Chondrocyte (in vitro differentiated cells): ENCODE data around the gene RSRC1. TPM values are rescaled to one million over a fixed set of nuclear protein-coding genes. Genes with fewer than 3 reads are reported as not detected.

Source experiments
- DNase-seq: peaks from one replicate; pipeline ENCODE4 v3.0.0; 2021; ENCODE audit warnings: mixed read lengths, low spot score
- H3K27ac Mint-ChIP-seq: one replicate; pipeline ENCODE4 v1.8.0; 2021; ENCODE audit warnings: mild to moderate bottlenecking, moderate library complexity, mixed read lengths; ENCODE audit not compliant: unreplicated experiment
- H3K27me3 Mint-ChIP-seq: 2 replicates; pipeline ENCODE4 v1.8.0; 2021; ENCODE audit warnings: low read depth, mixed read lengths
- H3K36me3 Mint-ChIP-seq: 2 replicates; pipeline ENCODE4 v1.8.0; 2021; ENCODE audit warnings: low read depth, mixed read lengths
- H3K4me1 Mint-ChIP-seq: 2 replicates; pipeline ENCODE4 v1.8.0; 2021; ENCODE audit warnings: low read depth, mild to moderate bottlenecking, mixed read lengths
- H3K4me3 Mint-ChIP-seq: one replicate; pipeline ENCODE4 v1.8.0; 2021; ENCODE audit warnings: mild to moderate bottlenecking, moderate library complexity, mixed read lengths; ENCODE audit not compliant: unreplicated experiment
- H3K9me3 Mint-ChIP-seq: 2 replicates; pipeline ENCODE4 v1.8.0; 2021; ENCODE audit warnings: low read depth, mixed read lengths
- total RNA-seq: library from RNA; stranded (reverse); gene quantifications from 3 replicates; pipeline ENCODE4 v1.2.1, GENCODE V29; 2021
- TF ChIP-seq, protein P1 (sequence below): fragments of 200-600 bp; sonication (generic); IDR thresholded peaks from 2 replicates; pipeline ENCODE4 v1.5.0; 2021; ENCODE audit warnings: antibody characterized with exemption, mild to moderate bottlenecking, moderate library complexity

RSRC1 gene
- total RNA-seq, 1 donor from 2014 or later: 23.5 TPM

DNA sequence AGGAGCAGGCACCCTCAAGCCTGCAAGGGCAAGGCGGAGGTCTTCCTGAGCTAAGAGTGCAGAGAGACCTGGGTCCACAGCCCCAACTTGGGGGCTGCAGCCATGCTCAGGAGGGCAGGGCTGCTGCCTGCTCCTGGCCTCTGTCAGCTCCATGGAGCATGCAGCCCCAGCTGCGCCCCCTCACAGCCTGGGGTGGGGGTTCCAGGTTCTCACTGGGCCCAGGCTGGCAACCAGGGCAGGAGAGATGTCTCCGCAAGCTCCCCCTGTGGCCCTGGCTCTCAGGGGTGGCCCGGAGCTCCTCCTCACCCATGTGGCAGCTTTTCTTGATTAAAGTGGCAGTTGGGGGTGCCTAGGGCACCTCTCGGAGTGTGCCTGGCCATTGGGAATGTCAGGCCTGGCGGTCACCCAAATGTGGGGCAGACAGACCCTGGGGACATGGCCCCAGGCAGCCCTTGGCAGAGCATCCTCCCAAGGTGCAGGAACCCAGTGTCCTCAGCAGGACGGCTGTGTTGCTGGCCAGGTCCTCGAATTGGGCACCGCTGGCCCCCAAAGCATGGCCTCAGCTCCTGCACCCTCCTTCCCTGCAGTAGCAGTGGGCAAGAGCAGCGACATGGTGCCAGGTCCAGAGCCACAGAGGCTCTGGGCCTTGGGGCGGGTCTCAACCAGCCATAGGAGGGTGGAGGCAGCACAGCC is 251.0 kb downstream of the RSRC1 start:
- TF ChIP-seq, protein P1, sequence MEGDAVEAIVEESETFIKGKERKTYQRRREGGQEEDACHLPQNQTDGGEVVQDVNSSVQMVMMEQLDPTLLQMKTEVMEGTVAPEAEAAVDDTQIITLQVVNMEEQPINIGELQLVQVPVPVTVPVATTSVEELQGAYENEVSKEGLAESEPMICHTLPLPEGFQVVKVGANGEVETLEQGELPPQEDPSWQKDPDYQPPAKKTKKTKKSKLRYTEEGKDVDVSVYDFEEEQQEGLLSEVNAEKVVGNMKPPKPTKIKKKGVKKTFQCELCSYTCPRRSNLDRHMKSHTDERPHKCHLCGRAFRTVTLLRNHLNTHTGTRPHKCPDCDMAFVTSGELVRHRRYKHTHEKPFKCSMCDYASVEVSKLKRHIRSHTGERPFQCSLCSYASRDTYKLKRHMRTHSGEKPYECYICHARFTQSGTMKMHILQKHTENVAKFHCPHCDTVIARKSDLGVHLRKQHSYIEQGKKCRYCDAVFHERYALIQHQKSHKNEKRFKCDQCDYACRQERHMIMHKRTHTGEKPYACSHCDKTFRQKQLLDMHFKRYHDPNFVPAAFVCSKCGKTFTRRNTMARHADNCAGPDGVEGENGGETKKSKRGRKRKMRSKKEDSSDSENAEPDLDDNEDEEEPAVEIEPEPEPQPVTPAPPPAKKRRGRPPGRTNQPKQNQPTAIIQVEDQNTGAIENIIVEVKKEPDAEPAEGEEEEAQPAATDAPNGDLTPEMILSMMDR: no peak
- Mint-ChIP-seq H3K9me3 (peaks cover 3% of the 10 kb centered on the region), H3K27ac (no peak overlapping the region), H3K4me3 (no peak overlapping the region), H3K27me3 (no peaks in the 10 kb centered on the region), H3K36me3 (no peaks in the 10 kb centered on the region), H3K4me1 (no peaks in the 10 kb centered on the region)
- peak; percentile 68 for DNase-seq

DNA sequence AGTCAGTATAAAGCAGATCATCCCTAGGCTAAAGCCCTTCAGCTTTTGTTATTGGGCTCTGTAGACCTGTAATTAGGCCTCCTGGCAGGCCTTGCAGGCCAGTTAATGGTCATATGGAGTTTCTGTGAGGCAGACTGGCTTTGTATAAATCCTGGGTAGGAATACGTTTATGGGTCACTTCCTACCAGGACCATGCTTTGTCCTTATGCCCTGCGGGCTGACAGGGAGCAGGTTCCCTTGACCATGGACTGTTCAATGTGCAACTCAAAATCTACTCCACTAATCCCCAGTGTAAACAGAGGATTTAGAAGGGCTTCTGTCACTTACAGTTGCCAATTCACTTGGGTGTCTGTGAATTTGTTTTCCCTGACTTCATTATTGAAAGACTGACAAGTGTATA is 258.4 kb downstream of the RSRC1 start:
- H3K27ac Mint-ChIP-seq: no peak overlapping the region
- TF ChIP-seq, protein P1: no peak
- peaks cover 5% of the 10 kb centered on the region for H3K36me3 Mint-ChIP-seq
- H3K4me1 Mint-ChIP-seq: no peaks in the 10 kb centered on the region
- peaks cover 7% of the 10 kb centered on the region for H3K9me3 Mint-ChIP-seq
- no peaks in the 10 kb centered on the region for H3K27me3 Mint-ChIP-seq
- H3K4me3 Mint-ChIP-seq: no peak overlapping the region
- no peak for DNase-seq

DNA sequence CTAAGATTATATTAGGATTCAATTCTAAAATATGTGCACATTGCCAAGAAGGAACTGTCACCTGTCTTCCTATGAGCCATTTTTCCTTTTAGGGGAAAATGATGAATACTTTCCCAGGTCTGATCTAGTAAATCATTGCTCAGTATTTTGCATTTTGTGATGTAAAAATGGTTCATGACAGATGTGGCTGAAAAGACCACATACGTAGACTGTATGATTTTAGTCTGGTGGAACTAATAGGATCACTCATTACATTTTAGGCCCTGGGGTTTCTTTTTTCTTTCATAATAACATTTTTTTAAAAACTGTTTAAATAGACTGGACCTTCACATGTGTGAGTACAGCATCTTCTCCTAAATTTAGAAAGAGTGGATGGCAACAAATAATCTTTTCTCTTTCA is 259.4 kb downstream of the RSRC1 start:
- Mint-ChIP-seq H3K27me3 (no peaks in the 10 kb centered on the region), H3K36me3 (peaks cover 5% of the 10 kb centered on the region), H3K27ac (no peak overlapping the region), H3K4me3 (no peak overlapping the region), H3K4me1 (no peaks in the 10 kb centered on the region), H3K9me3 (peaks cover 7% of the 10 kb centered on the region)
- TF ChIP-seq, protein P1: no peak
- DNase-seq: no peak

DNA sequence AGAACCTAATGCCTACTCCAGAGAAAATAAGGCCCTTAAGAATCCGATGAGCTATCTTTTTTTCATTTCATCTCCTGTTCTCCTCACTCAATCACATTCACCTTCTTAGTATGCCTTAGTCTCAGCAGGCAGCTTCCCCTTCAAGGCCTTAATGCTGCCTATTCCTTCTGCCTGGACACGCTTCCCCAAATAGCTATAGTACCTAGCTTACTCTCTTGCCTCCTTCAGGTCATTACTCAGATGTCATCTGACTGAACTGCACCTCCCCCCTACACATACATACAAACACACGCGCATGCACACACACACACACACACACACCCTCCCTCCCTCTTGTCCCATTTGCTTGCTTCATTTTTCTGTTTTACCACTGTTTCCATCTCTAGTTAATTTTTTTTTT is 269.6 kb downstream of the RSRC1 start:
- no peaks in the 10 kb centered on the region for H3K9me3 Mint-ChIP-seq
- no peaks in the 10 kb centered on the region for H3K36me3 Mint-ChIP-seq
- H3K27me3 Mint-ChIP-seq: no peaks in the 10 kb centered on the region
- H3K4me1 Mint-ChIP-seq: no peaks in the 10 kb centered on the region
- no peak for DNase-seq
- TF ChIP-seq, protein P1: no peak
- H3K4me3 Mint-ChIP-seq: no peak overlapping the region
- no peak overlapping the region for H3K27ac Mint-ChIP-seq

DNA sequence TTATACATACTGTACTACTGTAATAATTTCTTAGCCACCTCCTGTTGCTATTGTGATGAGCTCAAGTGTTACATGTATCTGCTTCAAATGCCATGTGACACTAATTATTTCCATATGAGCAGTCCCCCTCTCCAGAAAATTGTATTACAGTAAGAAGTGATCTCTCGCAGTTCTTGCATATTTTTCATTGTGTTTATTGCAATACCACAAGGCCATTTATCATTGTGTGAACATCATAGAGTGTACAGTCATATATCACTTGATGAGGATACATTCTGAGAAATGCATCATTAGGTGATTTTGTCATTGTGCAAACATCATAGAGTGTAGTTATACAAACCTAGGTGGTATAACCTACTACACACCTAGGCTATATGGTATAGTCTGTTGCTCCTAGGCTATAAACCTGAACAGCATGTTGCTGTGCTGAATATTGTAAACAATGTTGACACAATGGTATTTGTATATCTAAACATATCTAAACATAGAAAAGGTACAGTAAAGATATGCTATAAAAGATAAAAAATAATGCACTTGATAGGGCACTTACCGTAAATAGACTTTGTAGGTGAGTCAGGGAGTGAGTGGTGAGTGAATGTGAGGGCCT is 271.5 kb downstream of the RSRC1 start:
- TF ChIP-seq, protein P1: no peak

More for the DNA sequence above, 271.5 kb downstream of the RSRC1 start:
- Mint-ChIP-seq H3K4me1 (no peaks in the 10 kb centered on the region), H3K4me3 (no peak overlapping the region), H3K36me3 (no peaks in the 10 kb centered on the region), H3K27ac (no peak overlapping the region), H3K27me3 (no peaks in the 10 kb centered on the region), H3K9me3 (no peaks in the 10 kb centered on the region)
- no peak for DNase-seq
